ENCODE data around the gene POLR1A. TPM values are rescaled to one million over a fixed set of nuclear protein-coding genes. Genes with fewer than 3 reads are reported as not detected.

POLR1A gene
- total RNA-seq, 1 experiment from 2014 or later = 62.7 TPM

GRCh38 chr2:86048383-86048701 lies 57.3 kb downstream of the POLR1A start:
- no peak overlapping the region for H3K9ac ChIP-seq (ENCODE audit: extremely low read depth, insufficient read length, low read length)
- no peak overlapping the region for H4K5ac ChIP-seq (ENCODE audit: insufficient read length, low read depth, low read length)
- no peak overlapping the region for H2BK15ac ChIP-seq (ENCODE audit: low read depth, low read length)
- Mint-ChIP-seq H3K27ac (no peak overlapping the region), H3K4me1 (no peaks in the 10 kb centered on the region), H3K9me3 (no peaks in the 10 kb centered on the region; a peak in 1 of 5 replicates), H3K27me3 (ENCODE audit: low read depth) (no peaks in the 10 kb centered on the region), H3K36me3 (ENCODE audit: insufficient read depth in 1 of 3, low read depth in 3 of 3) (peaks cover 47 to 88% (median 69%) of the 10 kb centered on the region in 3 experiments), H3K4me3 (no peak overlapping the region)
- no peak overlapping the region for H2BK120ac ChIP-seq (ENCODE audit: low read depth, low read length, poor library complexity, severe bottlenecking)
- H3K4me2 ChIP-seq (ENCODE audit: insufficient read depth, insufficient read length, low read length) = no peak overlapping the region
- no peak overlapping the region for H3K23ac ChIP-seq (ENCODE audit: insufficient read length, low read depth, low read length)
- H2AFZ ChIP-seq (ENCODE audit: low read length) = no peak overlapping the region
- H3K9me3 ChIP-seq (ENCODE audit: control insufficient read depth, low read depth, low read length) = no peaks in the 10 kb centered on the region
- DNase-seq = peak; percentile 3
- H3K56ac ChIP-seq (ENCODE audit: insufficient read length, low read depth, low read length) = no peak overlapping the region
- no peaks in the 10 kb centered on the region for H3K23me2 ChIP-seq (ENCODE audit: insufficient read length, low read depth, low read length, poor library complexity, severe bottlenecking)
- H2BK12ac ChIP-seq (ENCODE audit: insufficient read length, low read depth, low read length) = no peak overlapping the region
- H3K4ac ChIP-seq (ENCODE audit: low read depth, low read length) = no peak overlapping the region
- no peak overlapping the region for H4K8ac ChIP-seq (replicated peaks; ENCODE audit: insufficient read length, low read depth, low read length)
- H4K91ac ChIP-seq (ENCODE audit: insufficient read length, low read depth, low read length) = no peak overlapping the region
- H3K27ac ChIP-seq (ENCODE audit: insufficient read length, low read depth, low read length) = no peak overlapping the region
- no CpG with 5 or more reads among the region's 3 CpGs for WGBS (ENCODE audit: extremely low coverage, insufficient read length, low lambda C conversion rate)
- H2BK20ac ChIP-seq (ENCODE audit: low read depth, low read length, poor library complexity, severe bottlenecking) = no peak overlapping the region
- H3K18ac ChIP-seq (ENCODE audit: insufficient read length, low read depth, low read length) = no peak overlapping the region
- TF ChIP-seq CTCF (conservative IDR thresholded peaks at IDR 0.05) = no peak
- H3K27me3 ChIP-seq (ENCODE audit: insufficient read depth, low read length) = no peaks in the 10 kb centered on the region
- H3K79me1 ChIP-seq (ENCODE audit: insufficient read depth, low read depth, low read length, poor library complexity, severe bottlenecking) = no peaks in the 10 kb centered on the region
- H4K20me1 ChIP-seq (ENCODE audit: control insufficient read depth, insufficient read depth, insufficient read length) = no peaks in the 10 kb centered on the region
- no peak overlapping the region for H2AK5ac ChIP-seq (ENCODE audit: insufficient read length, low read length)
- H3T11ph ChIP-seq (ENCODE audit: low read length) = no peak overlapping the region
- H2BK5ac ChIP-seq (ENCODE audit: insufficient read length, low read length) = no peak overlapping the region
- no peaks in the 10 kb centered on the region for H3K79me2 ChIP-seq (ENCODE audit: insufficient read depth, low read length)
- H3K14ac ChIP-seq (ENCODE audit: insufficient read depth, low read length) = no peak overlapping the region
- no peaks in the 10 kb centered on the region for H3K4me1 ChIP-seq (ENCODE audit: insufficient read depth, low read length)
